NCI-H524 treated with DMSO at 0.1 percent for 48 hours (cell line): ENCODE data around the gene PPP2R3A.
"Not testable (repeated sequence)": the region's sequence is repeated elsewhere in the genome, so short reads cannot be mapped to it uniquely, and the experiment has no call there.

Experiments
- DNase-seq: peaks from one replicate; lab custom pipeline; 2025; lab: John Stamatoyannopoulos, UW

Gene PPP2R3A

DNA sequence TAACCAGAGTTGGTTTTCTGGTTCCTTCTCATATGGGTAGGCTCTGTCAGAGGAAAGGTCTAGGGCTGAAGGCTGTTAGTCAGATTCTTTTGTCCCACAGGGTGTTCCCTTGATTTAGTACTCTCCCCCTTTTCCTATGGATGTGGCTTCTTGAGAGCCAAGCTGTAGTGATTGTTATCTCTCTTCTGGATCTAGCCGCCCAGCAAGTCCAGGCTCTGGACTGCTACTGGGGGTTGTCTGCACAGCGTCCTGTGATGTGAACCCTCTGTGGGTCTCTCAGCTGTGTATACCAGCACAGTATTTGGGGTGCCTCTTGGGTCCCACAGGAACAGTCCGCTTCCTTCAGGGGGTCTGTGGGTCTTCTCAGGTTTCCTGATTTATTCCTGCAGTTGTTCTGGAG, 70.8 kb downstream of the PPP2R3A start:
- no peak for DNase-seq

- no peak for DNase-seq
Observed at GRCh38 chr3:136038668-136039067, 73.1 kb downstream of the PPP2R3A start.

DNA sequence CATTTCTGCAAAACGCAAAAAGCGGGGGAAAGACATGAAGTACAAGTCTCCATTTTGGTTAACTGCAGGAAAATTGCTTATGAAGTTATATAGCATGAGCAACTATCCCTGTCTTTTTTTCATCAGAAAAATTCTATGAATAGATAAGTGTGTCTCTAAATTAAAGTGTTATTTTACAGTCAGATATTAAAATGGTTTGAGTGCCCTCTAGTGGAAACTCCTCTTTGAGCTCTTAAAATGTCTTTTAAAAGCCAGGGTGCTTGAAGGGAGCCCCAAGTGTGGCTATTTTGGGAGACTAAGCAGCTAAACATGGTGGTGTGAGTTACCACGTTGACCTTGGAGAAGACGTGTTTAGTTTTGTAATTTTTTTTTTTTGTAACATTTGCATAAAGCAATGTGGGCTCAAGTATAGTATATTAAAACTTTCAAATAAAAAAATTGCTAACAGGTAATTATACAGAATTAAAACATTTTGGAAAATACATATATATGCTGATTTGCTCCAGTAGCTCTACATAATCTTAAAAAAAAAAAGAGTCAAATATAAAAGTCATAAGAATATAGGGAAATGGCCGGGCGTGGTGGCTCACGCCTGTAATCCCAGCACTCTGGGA, 77.2 kb downstream of the PPP2R3A start:
- DNase-seq, result no peak

GRCh38 chr3:136044980-136045745, 79.6 kb downstream of the PPP2R3A start:
- no peak for DNase-seq

DNA sequence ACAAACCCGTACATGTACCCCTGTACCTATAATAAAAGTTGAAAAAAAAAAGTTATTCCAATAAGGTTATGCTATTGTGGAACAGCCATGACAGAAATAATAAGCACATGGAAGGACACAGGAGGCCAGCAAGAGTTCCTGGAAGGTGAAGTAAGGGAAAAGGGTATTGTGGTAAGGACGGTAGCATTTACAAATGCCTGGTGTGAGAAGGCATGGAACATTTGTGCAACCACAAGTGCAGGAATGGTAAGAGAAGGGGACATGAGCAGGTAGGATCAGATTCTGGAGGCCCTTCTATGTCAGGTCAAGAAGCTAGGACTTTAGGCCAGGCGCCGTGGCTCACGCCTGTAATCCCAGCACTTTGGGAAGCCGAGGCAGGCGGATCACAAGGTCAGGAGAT, 82.5 kb downstream of the PPP2R3A start:
- no peak for DNase-seq

- no peak for DNase-seq
Observed at GRCh38 chr3:136050250-136050649, 84.7 kb downstream of the PPP2R3A start.

DNA sequence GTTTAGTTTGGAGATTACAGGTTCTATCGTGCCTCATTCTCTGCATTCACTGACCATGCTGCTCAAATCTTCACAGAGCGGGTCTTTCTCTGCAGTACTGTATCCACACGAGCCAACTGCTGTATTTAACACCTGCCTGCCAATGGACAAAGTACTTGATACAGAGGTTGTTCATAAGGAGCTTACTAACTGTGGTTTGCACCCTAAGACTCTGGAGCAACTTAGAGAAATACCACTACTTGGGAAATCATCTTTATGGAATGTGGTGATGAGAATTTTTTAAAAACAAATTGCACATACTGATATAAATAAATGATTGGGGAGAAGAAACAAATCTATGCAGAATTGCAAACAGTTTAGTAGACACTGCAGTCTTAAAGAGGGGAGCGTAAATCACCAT, 90.0 kb downstream of the PPP2R3A start:
- no peak for DNase-seq

GRCh38 chr3:136067211-136067610, 101.7 kb downstream of the PPP2R3A start:
- DNase-seq, result no peak

DNA sequence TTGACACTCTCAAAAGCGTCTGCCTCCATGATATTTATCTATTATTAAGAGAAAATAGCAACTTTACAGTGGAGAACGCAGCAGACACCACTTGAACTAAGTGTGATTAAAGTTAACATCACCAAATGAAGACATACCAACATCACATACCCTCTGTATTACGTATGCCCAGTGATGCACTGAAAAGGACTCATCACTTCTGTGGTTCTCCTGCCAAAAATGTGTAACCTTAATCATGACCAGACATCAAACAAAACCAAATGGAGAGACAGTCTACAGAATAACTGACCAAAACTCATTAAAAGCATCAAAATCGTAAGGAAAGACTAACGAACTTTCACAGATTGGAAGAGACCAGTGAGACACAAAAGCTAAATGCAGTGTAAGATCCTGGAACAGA, 103.2 kb downstream of the PPP2R3A start:
- no peak for DNase-seq

DNA sequence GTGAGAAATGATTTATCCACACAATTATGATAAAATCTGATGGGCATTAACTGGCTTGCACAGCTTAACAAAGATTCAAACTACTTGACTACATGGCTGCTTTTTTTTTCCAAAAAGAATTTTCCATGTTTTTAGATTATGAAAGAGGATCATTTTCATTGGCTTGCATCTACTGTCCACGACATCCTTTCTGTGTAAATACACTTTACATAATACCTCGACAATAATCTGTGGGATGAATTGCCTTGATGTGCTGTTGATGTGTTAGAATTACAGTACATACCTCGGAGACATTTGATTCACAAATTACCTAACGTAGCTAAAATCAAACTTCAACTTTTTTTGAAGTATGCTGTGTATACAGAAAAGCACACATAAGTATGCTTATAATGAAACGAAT, 104.4 kb downstream of the PPP2R3A start:
- no peak for DNase-seq

- DNase-seq, result no peak
Observed at GRCh38 chr3:136070334-136070733, 104.8 kb downstream of the PPP2R3A start.

- DNase-seq, result peak; percentile 13
Observed at GRCh38 chr3:136070953-136071949, 105.7 kb downstream of the PPP2R3A start.

GRCh38 chr3:136074546-136075170, 109.1 kb downstream of the PPP2R3A start:
- no peak for DNase-seq

GRCh38 chr3:136075218-136075808, 109.8 kb downstream of the PPP2R3A start:
- DNase-seq, result no peak

DNA sequence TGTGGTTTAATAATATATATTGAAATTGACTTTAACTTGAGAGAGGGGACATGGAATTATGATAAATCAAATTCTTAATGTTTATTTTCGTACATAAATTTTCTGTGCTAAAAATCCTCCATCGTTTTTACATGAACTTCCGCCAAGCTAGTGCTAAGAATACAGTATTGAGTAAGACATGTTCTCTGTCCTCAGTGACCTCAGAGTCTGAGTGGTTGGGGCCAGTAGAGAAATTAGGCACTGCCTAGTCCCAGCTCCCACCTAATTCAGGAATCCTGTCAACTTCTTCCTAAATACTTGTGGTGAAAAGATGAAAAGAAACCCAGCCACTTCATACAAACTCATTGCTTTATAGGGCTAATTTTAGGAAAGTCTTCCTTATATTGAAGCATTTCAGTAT, 110.3 kb downstream of the PPP2R3A start:
- no peak for DNase-seq

- no peak for DNase-seq
Observed at GRCh38 chr3:136078421-136079364, 113.2 kb downstream of the PPP2R3A start.

DNA sequence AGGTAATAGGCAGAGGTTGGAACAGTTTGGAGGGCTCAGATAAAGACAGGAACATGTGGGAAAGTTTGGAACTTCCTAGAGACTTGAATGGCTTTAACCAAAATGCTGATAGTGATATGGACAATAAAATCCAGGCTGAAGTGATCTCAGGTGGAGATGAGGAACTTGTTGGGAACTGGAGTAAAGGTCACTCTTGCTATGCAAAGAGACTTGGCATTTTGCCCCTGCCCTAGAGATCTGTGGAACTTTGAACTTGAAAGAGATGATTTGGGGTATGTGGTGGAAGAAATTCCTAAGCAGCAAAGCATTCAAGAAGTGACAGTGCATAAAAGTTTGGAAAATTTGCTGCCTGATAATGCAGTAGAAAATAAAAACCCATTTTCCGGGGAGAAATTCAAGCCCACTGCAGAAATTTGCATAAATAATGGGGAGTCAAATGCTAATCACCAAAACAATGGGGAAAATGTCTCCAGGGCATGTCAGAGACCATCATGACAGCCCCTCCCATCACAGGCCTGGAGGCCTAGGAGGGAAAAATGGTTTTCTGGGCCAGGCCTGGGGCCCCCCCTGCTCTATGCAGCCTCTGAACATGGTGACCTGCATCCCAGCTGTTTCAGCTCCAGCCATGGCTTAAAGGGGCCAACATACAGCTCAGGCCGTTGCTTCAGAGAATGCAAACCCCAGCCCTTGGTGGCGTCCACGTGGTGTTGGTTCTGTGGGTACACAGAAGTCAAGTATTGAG, 118.3 kb downstream of the PPP2R3A start:
- not testable (repeated sequence) for DNase-seq

DNA sequence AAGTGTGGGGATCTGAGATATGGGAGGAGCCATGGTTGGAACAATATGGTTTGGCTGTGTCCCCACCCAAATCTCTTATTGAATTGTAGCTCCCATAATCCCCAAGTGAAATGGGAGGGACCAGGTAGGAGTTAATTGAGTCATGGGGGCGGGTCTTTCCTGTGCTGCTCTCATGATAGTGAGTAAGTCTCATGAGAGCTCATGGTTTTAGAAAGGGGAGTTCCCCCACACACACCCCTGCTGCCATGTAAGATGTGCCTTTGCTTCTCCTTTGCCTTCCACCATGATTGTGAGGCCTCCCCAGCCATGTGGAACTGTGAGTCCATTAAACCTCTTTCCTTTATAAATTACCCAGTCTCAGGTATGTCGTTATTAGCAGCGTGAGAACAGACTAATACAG, 119.5 kb downstream of the PPP2R3A start:
- DNase-seq, result not testable (repeated sequence)

GRCh38 chr3:136093771-136094170, 128.2 kb downstream of the PPP2R3A start:
- DNase-seq, result no peak

DNA sequence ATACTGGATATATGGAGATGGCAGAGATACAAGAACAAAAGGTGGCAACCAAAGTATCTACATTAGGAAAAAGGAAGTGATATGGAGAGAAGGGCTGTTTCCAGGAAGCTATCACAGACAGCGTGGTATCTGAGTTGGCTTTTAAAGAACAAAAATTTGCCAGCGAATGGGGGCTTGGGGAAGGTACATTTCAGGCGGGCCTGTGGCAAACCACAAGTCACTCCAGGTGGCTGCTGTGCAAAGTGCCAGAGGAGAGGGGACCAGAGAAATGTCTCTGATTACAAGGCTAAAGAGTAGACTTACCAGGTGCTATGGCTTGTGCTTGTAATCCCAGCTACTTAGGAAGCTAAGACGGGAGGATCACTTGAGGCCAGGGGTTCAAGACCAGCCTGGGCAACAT, 139.5 kb downstream of the PPP2R3A start:
- DNase-seq, result no peak
